ENCODE results near the gene NRP1. TPM values are rescaled to one million over a fixed set of nuclear protein-coding genes. Genes with fewer than 3 reads are reported as not detected.

The NRP1 gene
- total RNA-seq, 1 experiment from 2014 or later = 2.1 TPM

DNA sequence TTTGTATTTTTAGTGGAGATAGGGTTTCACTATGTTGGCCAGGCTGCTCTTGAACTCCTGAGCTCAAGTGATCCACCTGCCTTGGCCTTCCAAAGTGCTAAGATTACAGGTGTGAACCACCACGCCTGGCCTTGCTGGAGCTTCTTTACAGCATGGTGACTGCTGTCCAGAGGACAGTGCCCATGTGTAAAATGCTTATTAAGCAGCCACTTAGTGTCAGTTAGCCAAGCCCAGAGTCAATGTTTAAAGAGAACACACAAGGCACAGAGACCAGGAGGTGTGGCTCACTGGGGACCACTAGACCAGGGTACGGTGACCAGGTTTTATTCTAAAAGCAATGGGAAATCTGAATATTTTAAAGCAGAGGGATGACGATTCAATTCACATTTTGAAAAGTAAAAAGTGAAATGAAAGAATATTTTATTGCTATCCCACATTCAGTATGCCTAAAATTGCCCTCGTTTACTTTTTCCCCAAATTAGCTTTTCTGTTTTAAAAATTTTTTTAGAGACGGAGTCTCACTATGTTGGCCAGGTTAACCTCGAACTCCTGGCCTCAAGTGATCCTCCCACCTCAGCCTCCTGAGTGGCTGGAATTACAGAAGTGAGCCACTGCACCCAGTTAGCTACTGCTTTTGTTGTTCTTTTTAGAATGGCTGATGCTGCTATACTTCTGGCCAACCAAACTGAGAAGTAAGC is 172.8 kb downstream of the NRP1 start:
- Histone ChIP-seq H3K4me3 (ENCODE audit: insufficient read depth, low read depth, low read length) (no peak overlapping the region), H3K36me3 (replicated peaks; ENCODE audit: control insufficient read depth, insufficient read depth, low read length) (no peaks in the 10 kb centered on the region), H3K27me3 (ENCODE audit: control insufficient read depth, insufficient read depth, low read length) (no peaks in the 10 kb centered on the region)
- DNase-seq = no peak

- H3K4me3 ChIP-seq (ENCODE audit: insufficient read depth, low read depth, low read length) = no peak overlapping the region
- DNase-seq = peak; percentile 47
- no peaks in the 10 kb centered on the region for H3K27me3 ChIP-seq (ENCODE audit: control insufficient read depth, insufficient read depth, low read length)
- H3K36me3 ChIP-seq (replicated peaks; ENCODE audit: control insufficient read depth, insufficient read depth, low read length) = no peaks in the 10 kb centered on the region
Measured at GRCh38 chr10:33160151-33160550, 174.3 kb downstream of the NRP1 start.

GRCh38 chr10:33157103-33157502 is 177.4 kb downstream of the NRP1 start:
- no peaks in the 10 kb centered on the region for H3K27me3 ChIP-seq (ENCODE audit: control insufficient read depth, insufficient read depth, low read length)
- no peaks in the 10 kb centered on the region for H3K36me3 ChIP-seq (replicated peaks; ENCODE audit: control insufficient read depth, insufficient read depth, low read length)
- no peak overlapping the region for H3K4me3 ChIP-seq (ENCODE audit: insufficient read depth, low read depth, low read length)
- no peak for DNase-seq

DNA sequence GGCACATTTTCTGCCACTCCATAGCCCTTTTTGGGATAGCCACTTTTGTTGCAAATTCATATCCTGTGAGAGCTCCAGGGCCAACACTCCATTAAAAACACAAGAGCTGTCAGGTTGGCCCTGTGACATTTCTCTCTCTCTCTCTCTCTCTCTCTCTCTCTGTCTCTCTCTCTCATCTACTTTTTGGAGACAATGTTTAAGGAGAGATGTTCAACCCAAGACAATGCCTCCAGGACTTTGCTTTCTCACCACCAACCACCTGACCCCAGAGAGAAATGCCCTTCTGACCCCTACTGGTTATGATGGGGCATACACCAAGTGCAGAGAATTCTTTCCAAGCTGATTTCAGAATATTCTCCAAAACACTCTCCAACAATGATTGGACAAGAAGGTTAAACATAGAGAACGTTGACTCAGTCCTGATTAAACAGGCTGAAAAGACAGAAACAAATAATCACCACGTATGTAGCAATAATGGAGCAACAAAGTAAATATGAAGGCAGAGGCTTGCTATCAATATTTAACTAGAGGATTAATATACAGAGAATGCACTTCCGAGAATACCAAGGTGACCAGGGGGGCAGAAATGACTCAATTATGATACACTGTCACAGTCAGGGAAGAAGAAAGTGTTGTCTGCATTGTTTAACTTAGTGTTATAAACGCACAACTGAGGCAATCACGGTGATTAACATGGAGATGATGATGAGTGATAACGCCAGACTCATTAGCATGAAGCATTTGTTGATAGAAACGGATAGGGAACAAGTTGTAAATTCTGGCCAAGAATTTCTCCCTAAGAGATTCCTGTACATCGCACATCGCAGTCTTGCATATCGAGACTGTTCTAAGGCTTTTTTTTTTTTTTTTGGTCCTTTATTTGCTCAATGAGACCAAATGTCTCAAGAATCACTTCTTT is 178.5 kb downstream of the NRP1 start:
- H3K4me3 ChIP-seq (ENCODE audit: insufficient read depth, low read depth, low read length) = no peak overlapping the region
- DNase-seq = peak; percentile 74
- H3K36me3 ChIP-seq (replicated peaks; ENCODE audit: control insufficient read depth, insufficient read depth, low read length) = no peaks in the 10 kb centered on the region
- H3K27me3 ChIP-seq (ENCODE audit: control insufficient read depth, insufficient read depth, low read length) = no peaks in the 10 kb centered on the region

- H3K4me3 ChIP-seq (ENCODE audit: insufficient read depth, low read depth, low read length) = no peak overlapping the region
Measured at GRCh38 chr10:33154590-33154989, 179.9 kb downstream of the NRP1 start.

DNA sequence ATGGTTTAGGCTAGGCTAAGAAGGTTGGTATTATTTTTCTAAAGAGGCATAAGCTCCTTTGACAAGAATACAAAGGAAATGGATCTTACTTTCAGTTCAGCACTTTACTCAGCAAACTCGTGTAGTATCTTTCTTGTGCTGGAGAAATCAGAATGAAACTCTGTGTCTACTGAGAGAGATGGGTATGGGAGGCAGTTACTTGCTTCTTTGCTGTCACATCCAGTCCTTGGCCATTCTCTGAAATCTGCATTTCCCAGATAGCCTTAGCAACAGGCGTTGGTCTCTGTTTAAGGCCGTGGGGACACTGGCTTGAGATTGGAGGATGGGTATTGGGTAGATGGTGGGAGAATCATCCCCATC is 180.5 kb downstream of the NRP1 start:
- no peaks in the 10 kb centered on the region for H3K36me3 ChIP-seq (replicated peaks; ENCODE audit: control insufficient read depth, insufficient read depth, low read length)
- DNase-seq = no peak
- no peak overlapping the region for H3K4me3 ChIP-seq (ENCODE audit: insufficient read depth, low read depth, low read length)
- no peaks in the 10 kb centered on the region for H3K27me3 ChIP-seq (ENCODE audit: control insufficient read depth, insufficient read depth, low read length)

More at GRCh38 chr10:33154590-33154989, 179.9 kb downstream of the NRP1 start:
- no peaks in the 10 kb centered on the region for H3K36me3 ChIP-seq (replicated peaks; ENCODE audit: control insufficient read depth, insufficient read depth, low read length)
- no peaks in the 10 kb centered on the region for H3K27me3 ChIP-seq (ENCODE audit: control insufficient read depth, insufficient read depth, low read length)
- DNase-seq = no peak

DNA sequence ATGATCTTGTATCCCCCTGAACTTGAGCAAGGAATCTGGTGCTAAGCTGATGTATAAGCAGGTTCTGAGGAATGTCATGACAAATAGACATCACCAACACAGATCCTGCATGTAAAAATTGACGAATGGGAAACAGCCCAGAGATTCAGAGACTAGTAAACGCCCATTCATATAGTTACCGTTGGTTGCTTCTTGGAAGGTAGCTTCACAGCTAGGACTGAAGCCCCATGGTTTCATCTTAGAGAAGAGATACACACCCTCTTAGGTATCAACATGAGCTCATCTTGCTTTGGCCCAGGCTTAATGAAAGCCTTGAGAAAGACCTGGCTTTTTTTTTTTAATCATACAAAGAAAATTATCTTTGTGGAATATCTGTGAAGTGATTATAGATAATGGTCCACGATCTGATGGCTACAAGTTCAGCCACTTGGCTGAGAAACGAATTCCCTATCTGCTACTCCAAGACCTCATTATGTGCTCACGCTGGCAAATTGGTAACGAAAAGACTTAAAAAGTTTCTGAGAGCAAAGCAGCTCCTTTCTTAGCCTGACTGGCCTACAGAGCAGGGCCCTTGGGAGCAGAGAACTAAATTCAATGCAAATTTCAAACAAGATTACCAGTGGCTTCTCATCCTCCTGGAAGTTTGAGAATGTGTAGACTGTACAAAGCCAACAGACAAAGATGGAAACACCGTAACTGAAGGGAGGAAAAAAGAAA is 181.1 kb downstream of the NRP1 start:
- H3K4me3 ChIP-seq (ENCODE audit: insufficient read depth, low read depth, low read length) = no peak overlapping the region
- no peak for DNase-seq
- H3K27me3 ChIP-seq (ENCODE audit: control insufficient read depth, insufficient read depth, low read length) = no peaks in the 10 kb centered on the region
- no peaks in the 10 kb centered on the region for H3K36me3 ChIP-seq (replicated peaks; ENCODE audit: control insufficient read depth, insufficient read depth, low read length)

DNA sequence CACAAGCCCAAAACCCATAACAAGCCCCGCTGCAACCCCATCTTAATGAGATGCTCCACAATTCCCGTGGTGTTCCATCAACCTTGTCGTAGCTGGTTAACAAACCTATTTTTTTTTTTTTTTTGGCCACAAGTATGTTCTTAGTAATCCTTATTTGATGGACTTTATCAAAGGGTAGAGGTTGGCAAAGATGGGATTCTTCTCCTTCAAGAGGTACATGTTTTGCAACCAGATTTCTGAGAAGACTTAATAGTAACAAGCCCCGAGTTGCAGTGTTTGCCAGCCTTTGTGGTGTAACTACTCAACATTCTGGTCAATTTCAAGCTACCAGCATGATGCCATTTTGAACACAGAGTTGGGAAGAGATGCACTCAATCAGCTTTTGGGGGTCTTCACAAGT is 181.7 kb downstream of the NRP1 start:
- no peaks in the 10 kb centered on the region for H3K36me3 ChIP-seq (replicated peaks; ENCODE audit: control insufficient read depth, insufficient read depth, low read length)
- H3K4me3 ChIP-seq (ENCODE audit: insufficient read depth, low read depth, low read length) = no peak overlapping the region
- DNase-seq = no peak
- no peaks in the 10 kb centered on the region for H3K27me3 ChIP-seq (ENCODE audit: control insufficient read depth, insufficient read depth, low read length)

DNA sequence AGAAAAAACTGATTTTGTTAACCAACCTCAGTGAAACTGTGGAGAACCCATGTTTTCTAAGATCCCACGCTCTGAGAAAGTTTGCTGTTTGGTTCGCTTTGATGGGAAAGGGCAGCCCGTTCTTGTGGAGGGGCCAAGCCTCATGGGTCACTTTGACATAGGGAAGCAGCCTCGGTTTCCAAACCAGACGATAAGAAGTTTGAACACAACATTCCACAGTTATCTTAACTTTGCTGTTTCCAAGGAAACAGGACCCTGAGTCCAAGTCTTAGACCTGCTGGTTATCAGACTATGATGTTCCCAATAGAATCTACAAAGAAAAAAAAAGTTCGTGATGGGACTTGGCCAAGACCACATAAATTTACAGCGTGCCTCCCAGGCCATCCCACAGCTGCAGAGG is 182.3 kb downstream of the NRP1 start:
- DNase-seq = no peak
- no peak overlapping the region for H3K4me3 ChIP-seq (ENCODE audit: insufficient read depth, low read depth, low read length)
- H3K27me3 ChIP-seq (ENCODE audit: control insufficient read depth, insufficient read depth, low read length) = no peaks in the 10 kb centered on the region
- no peaks in the 10 kb centered on the region for H3K36me3 ChIP-seq (replicated peaks; ENCODE audit: control insufficient read depth, insufficient read depth, low read length)

DNA sequence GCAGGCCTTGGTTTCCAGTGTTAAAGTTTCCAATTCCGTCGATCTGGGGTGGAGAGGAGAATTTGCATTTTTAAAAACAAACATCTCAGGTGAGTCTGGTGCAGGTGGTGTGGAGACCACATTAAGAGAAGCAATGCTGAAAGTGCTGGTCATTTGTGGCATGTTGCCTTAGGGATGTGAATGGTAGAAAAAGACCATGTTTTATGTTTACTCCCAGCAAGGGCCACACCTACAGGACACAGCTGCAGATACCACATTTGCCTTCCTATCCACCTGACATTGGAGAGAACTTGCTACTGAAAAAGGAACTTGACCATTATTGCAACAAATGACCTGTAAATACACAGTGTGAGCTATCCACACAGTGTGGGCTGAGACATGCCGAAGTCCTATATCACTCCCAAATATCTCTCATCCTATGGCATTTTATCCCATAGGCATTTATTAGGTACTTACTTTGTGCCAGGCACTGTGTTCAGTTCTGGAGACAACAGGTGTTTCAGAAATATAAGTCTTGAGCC is 183.1 kb downstream of the NRP1 start:
- no peak for DNase-seq
- no peaks in the 10 kb centered on the region for H3K27me3 ChIP-seq (ENCODE audit: control insufficient read depth, insufficient read depth, low read length)
- H3K4me3 ChIP-seq (ENCODE audit: insufficient read depth, low read depth, low read length) = no peak overlapping the region
- H3K36me3 ChIP-seq (replicated peaks; ENCODE audit: control insufficient read depth, insufficient read depth, low read length) = no peaks in the 10 kb centered on the region

GRCh38 chr10:33150889-33151288 is 183.6 kb downstream of the NRP1 start:
- H3K4me3 ChIP-seq (ENCODE audit: insufficient read depth, low read depth, low read length) = no peak overlapping the region
- no peaks in the 10 kb centered on the region for H3K27me3 ChIP-seq (ENCODE audit: control insufficient read depth, insufficient read depth, low read length)
- no peaks in the 10 kb centered on the region for H3K36me3 ChIP-seq (replicated peaks; ENCODE audit: control insufficient read depth, insufficient read depth, low read length)
- DNase-seq = no peak

DNA sequence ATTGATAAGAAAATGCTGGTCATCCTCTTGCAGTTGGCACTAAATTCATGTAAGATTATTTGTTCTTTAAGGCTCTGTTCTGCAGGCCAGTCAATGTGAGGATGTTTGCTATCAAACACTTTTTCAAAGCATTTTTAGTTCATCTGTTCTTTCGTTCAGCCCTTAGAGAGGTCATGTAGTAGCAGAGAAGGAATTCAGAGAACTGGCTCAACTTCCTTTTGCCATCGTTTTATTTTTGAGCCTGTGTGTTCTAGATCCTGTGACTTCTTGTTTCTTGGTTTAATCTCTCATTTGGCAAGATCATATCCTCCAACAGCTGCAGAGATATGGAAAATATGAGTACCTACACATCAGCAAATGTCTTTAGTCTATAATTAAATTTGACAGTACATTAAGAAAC is 184.3 kb downstream of the NRP1 start:
- DNase-seq = no peak
- H3K36me3 ChIP-seq (replicated peaks; ENCODE audit: control insufficient read depth, insufficient read depth, low read length) = no peaks in the 10 kb centered on the region
- H3K4me3 ChIP-seq (ENCODE audit: insufficient read depth, low read depth, low read length) = no peak overlapping the region
- H3K27me3 ChIP-seq (ENCODE audit: control insufficient read depth, insufficient read depth, low read length) = no peaks in the 10 kb centered on the region

DNA sequence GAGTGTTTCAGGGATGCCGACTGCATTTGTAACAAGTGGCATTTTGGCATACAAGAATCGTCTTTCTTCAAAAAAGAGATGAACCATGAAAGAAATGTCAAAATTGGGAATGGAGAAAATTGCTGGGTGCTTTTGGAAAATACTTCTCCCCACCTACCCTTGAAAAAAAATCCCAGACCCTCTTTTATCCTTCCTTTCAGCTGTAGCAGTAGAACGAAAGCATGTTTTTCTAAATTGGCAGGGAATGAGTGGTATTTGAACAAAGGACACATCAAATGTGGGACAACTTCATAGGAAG is 187.5 kb downstream of the NRP1 start:
- Histone ChIP-seq H3K27me3 (ENCODE audit: control insufficient read depth, insufficient read depth, low read length) (no peaks in the 10 kb centered on the region), H3K4me3 (ENCODE audit: insufficient read depth, low read depth, low read length) (no peak overlapping the region), H3K36me3 (replicated peaks; ENCODE audit: control insufficient read depth, insufficient read depth, low read length) (no peaks in the 10 kb centered on the region)
- no peak for DNase-seq

GRCh38 chr10:33146189-33147012 is 188.1 kb downstream of the NRP1 start:
- H3K4me3 ChIP-seq (ENCODE audit: insufficient read depth, low read depth, low read length) = no peak overlapping the region

More at GRCh38 chr10:33146189-33147012, 188.1 kb downstream of the NRP1 start:
- H3K36me3 ChIP-seq (replicated peaks; ENCODE audit: control insufficient read depth, insufficient read depth, low read length) = no peaks in the 10 kb centered on the region
- no peaks in the 10 kb centered on the region for H3K27me3 ChIP-seq (ENCODE audit: control insufficient read depth, insufficient read depth, low read length)
- DNase-seq = no peak
